IMR-90 (cell line): Measurements from ENCODE around the gene UNC50. TPM values are rescaled to one million over a fixed set of nuclear protein-coding genes. Genes with fewer than 3 reads are reported as not detected.

Experiments used
- ATAC-seq: fragments of 200-7000 bp; cut with Tn5 transposase; 2 replicates; pipeline ENCODE4 v1.9.1; 2020; ENCODE audit warnings: low read depth, mild to moderate bottlenecking, moderate library complexity
- BruUV-seq: library from RNA; stranded (reverse); fragments of 400-500 nt; replicated peaks from 2 replicates; lab custom pipeline; 2021; lab: Mats Ljungman, UMichigan
- CTCF ChIA-PET: fragments of 300-600 bp; formaldehyde crosslinking; extraction: SDS; loops from one replicate; lab custom pipeline; 2021; ENCODE audit warnings: antibody characterized with exemption; lab: Yijun Ruan, JAX
- POLR2A ChIA-PET: fragments of 300-600 bp; sonication (Branson Sonifier 250); formaldehyde crosslinking; loops from one replicate; lab custom pipeline; 2022; ENCODE audit warnings: antibody characterized with exemption; ENCODE audit not compliant: unreplicated experiment; lab: Charles Lee
- DNase-seq: peaks from one replicate; pipeline ENCODE4 v3.0.0; 2013
- H2AFZ ChIP-seq: replicated peaks from 2 replicates; pipeline ENCODE3; 2013; ENCODE audit warnings: low read length, mild to moderate bottlenecking; ENCODE audit not compliant: poor library complexity
- H2AK5ac ChIP-seq: 2 replicates; pipeline ENCODE4 v1.6.1; 2013; ENCODE audit warnings: low read depth, low read length, inconsistent platforms
- H2AK9ac ChIP-seq: replicated peaks from 2 replicates; pipeline ENCODE3; 2013; ENCODE audit warnings: mild to moderate bottlenecking, low read depth, low read length, moderate library complexity; ENCODE audit not compliant: poor library complexity
- H2BK120ac ChIP-seq: 2 replicates; pipeline ENCODE4 v1.6.1; 2013; ENCODE audit warnings: low read depth, low read length, inconsistent platforms
- H2BK15ac ChIP-seq: 3 replicates; pipeline ENCODE4 v1.6.1; 2013; ENCODE audit warnings: low read depth, low read length, inconsistent platforms
- H2BK20ac ChIP-seq: 2 replicates; pipeline ENCODE4 v1.6.1; 2013; ENCODE audit warnings: low read depth, mild to moderate bottlenecking, inconsistent platforms, low read length, moderate library complexity
- H2BK5ac ChIP-seq: 2 replicates; pipeline ENCODE4 v1.6.1; 2013; ENCODE audit warnings: mild to moderate bottlenecking, low read depth, low read length, inconsistent platforms; ENCODE audit not compliant: poor library complexity, severe bottlenecking
- H3K14ac ChIP-seq: replicated peaks from 2 replicates; pipeline ENCODE4 v1.6.1; 2013; ENCODE audit warnings: low read depth, low read length, inconsistent platforms
- H3K18ac ChIP-seq: 2 replicates; pipeline ENCODE4 v1.6.1; 2013; ENCODE audit warnings: low read depth, low read length, control low read depth
- H3K23ac ChIP-seq: 2 replicates; pipeline ENCODE4 v1.6.1; 2013; ENCODE audit warnings: low read depth, low read length, inconsistent platforms
- H3K27ac ChIP-seq: 2 replicates; pipeline ENCODE4 v1.5.1; 2013; ENCODE audit warnings: mild to moderate bottlenecking, control low read depth, low read length; ENCODE audit not compliant: insufficient read depth
- H3K27me3 ChIP-seq: 2 replicates; pipeline ENCODE4 v1.6.1; 2013; ENCODE audit warnings: low read length; ENCODE audit not compliant: control insufficient read depth, insufficient read depth
- H3K36me3 ChIP-seq: 2 replicates; pipeline ENCODE4 v1.6.1; 2013; ENCODE audit warnings: low read length, mixed read lengths; ENCODE audit not compliant: control insufficient read depth, insufficient read depth
- H3K4ac ChIP-seq: 2 replicates; pipeline ENCODE4 v1.6.1; 2013; ENCODE audit warnings: low read depth, low read length, inconsistent platforms
- H3K4me1 ChIP-seq: 2 replicates; pipeline ENCODE4 v1.6.1; 2013; ENCODE audit warnings: low read length, mixed read lengths; ENCODE audit not compliant: control insufficient read depth, insufficient read depth
- H3K4me2 ChIP-seq: 2 replicates; pipeline ENCODE4 v1.6.1; 2013; ENCODE audit warnings: low read depth, mild to moderate bottlenecking, control low read depth, low read length, moderate library complexity
- H3K4me3 ChIP-seq: 2 replicates; pipeline ENCODE4 v1.5.1; 2013; ENCODE audit warnings: low read depth, mild to moderate bottlenecking, control low read depth, low read length, moderate library complexity; ENCODE audit not compliant: insufficient read depth
- H3K56ac ChIP-seq: 2 replicates; pipeline ENCODE4 v1.6.1; 2013; ENCODE audit warnings: low read length, inconsistent platforms; ENCODE audit not compliant: insufficient read depth; ENCODE audit errors: extremely low read depth
- H3K79me1 ChIP-seq, 2 experiments: 2 replicates each; pipeline ENCODE4 v1.6.1; 2013; ENCODE audit warnings: low read length in 2 of 2, inconsistent platforms in 1 of 2, low read depth in 1 of 2
- H3K9ac ChIP-seq: 2 replicates; pipeline ENCODE4 v1.6.1; 2013; ENCODE audit warnings: low read depth, low read length, control low read depth
- H3K9me1 ChIP-seq: 2 replicates; pipeline ENCODE4 v1.6.1; 2013; ENCODE audit warnings: low read length, inconsistent platforms; ENCODE audit not compliant: insufficient read depth
- H3K9me3 ChIP-seq: 2 replicates; pipeline ENCODE4 v1.6.1; 2013; ENCODE audit warnings: low read length; ENCODE audit not compliant: control insufficient read depth, insufficient read depth
- H4K20me1 ChIP-seq: 2 replicates; pipeline ENCODE4 v1.6.1; 2013; ENCODE audit warnings: low read length, inconsistent platforms; ENCODE audit not compliant: insufficient read depth
- H4K5ac ChIP-seq: 2 replicates; pipeline ENCODE4 v1.6.1; 2013; ENCODE audit warnings: mild to moderate bottlenecking, low read depth, low read length, control low read depth
- H4K8ac ChIP-seq, 2 experiments: 2 replicates each; pipeline ENCODE4 v1.6.1; 2013; ENCODE audit warnings: low read depth in 2 of 2, low read length in 2 of 2, control low read depth in 1 of 2, inconsistent platforms in 1 of 2
- H4K91ac ChIP-seq: 2 replicates; pipeline ENCODE4 v1.6.1; 2013; ENCODE audit warnings: low read depth, low read length, inconsistent platforms; ENCODE audit not compliant: insufficient read depth
- CEBPB ChIP-seq: IDR thresholded peaks from 2 replicates; pipeline ENCODE4 v1.6.1; 2012; ENCODE audit warnings: low read depth, low read length, improper control_type of control experiment
- FOS ChIP-seq: fragments of 150-350 bp; IDR thresholded peaks from 2 replicates; pipeline ENCODE4 v1.6.1; 2016; ENCODE audit warnings: low read depth, low read length
- MAZ ChIP-seq: IDR thresholded peaks from 2 replicates; pipeline ENCODE4 v1.6.1; 2012; ENCODE audit warnings: low read depth, mild to moderate bottlenecking, low read length, improper control_type of control experiment, moderate library complexity, borderline replicate concordance
- MXI1 ChIP-seq: IDR thresholded peaks from 2 replicates; pipeline ENCODE4 v1.6.1; 2012; ENCODE audit warnings: low read depth, mild to moderate bottlenecking, low read length, moderate library complexity, borderline replicate concordance
- POLR2A ChIP-seq: IDR thresholded peaks from 2 replicates; pipeline ENCODE4 v1.6.1; 2012; ENCODE audit warnings: mild to moderate bottlenecking, low read depth, low read length
- RAD21 ChIP-seq: IDR thresholded peaks from 2 replicates; pipeline ENCODE4 v1.6.1; 2012; ENCODE audit warnings: low read length, improper control_type of control experiment
- SMC3 ChIP-seq: fragments of 150-350 bp; IDR thresholded peaks from 2 replicates; pipeline ENCODE4 v1.6.1; 2016; ENCODE audit warnings: low read depth, mild to moderate bottlenecking, antibody characterized with exemption, low read length, moderate library complexity
- WGBS, 2 experiments: methylation state at CpG; one replicate each; pipeline versions ENCODE4 v1.1.5 to v1.1.7; 2013; ENCODE audit warnings: missing lambda C conversion rate in 2 of 2; ENCODE audit not compliant: insufficient read length in 1 of 2; ENCODE audit errors: extremely low coverage in 2 of 2; 5-methylcytosine and 5-hydroxymethylcytosine counted together
- dilution Hi-C: fragments of 300-500 bp; cut with HindIII; formaldehyde crosslinking; loops from one replicate; pipeline ENCODE4 v1.14.3; 2018; ENCODE audit warnings: low sequenced_read_pairs; ENCODE audit not compliant: unreplicated experiment
- in situ Hi-C: fragments of 300-500 bp; cut with MboI; formaldehyde crosslinking; loops from 3 replicates; pipeline ENCODE4 v1.14.3; 2019; ENCODE audit warnings: low sequenced_read_pairs, inconsistent platforms, mixed read lengths
- intact Hi-C: fragments of 100-400 bp; cut with micrococcal nuclease; formaldehyde crosslinking; loops from 2 replicates; pipeline ENCODE4 v1.10.0; 2022
- polyA plus RNA-seq, 3 experiments: library from polyadenylated mRNA; depleted of rRNA; stranded (reverse); fragments of >200 nt; gene quantifications; 2 replicates each; pipeline ENCODE4 v1.2.3, GENCODE V29; 2012; ENCODE audit warnings: low replicate concordance in 1 of 3
- total RNA-seq: library from RNA; depleted of rRNA; stranded (reverse); fragments of >200 nt; gene quantifications from 2 replicates; pipeline ENCODE4 v1.2.3, GENCODE V29; 2012
- TF ChIP-seq, protein P1 (sequence below): fragments of 150-350 bp; IDR thresholded peaks from 2 replicates; pipeline ENCODE4 v1.6.1; 2016; ENCODE audit warnings: low read depth, mild to moderate bottlenecking, low read length, moderate library complexity, borderline replicate concordance
- TF ChIP-seq, protein P2 (sequence below): conservative IDR thresholded peaks from 2 replicates; pipeline ENCODE4 v1.5.1; 2012; ENCODE audit warnings: mild to moderate bottlenecking, low read depth, low read length, improper control_type of control experiment
- TF ChIP-seq, protein P3 (sequence below): fragments of 150-350 bp; IDR thresholded peaks from 2 replicates; pipeline ENCODE4 v1.6.1; 2017; ENCODE audit warnings: mild to moderate bottlenecking, antibody characterized with exemption, low read length, low read depth

Gene UNC50
- total and polyA plus RNA-seq, 2 of the 4 experiments (the other 2 are of a cell fraction), result 18.3 to 34.1 TPM

DNA sequence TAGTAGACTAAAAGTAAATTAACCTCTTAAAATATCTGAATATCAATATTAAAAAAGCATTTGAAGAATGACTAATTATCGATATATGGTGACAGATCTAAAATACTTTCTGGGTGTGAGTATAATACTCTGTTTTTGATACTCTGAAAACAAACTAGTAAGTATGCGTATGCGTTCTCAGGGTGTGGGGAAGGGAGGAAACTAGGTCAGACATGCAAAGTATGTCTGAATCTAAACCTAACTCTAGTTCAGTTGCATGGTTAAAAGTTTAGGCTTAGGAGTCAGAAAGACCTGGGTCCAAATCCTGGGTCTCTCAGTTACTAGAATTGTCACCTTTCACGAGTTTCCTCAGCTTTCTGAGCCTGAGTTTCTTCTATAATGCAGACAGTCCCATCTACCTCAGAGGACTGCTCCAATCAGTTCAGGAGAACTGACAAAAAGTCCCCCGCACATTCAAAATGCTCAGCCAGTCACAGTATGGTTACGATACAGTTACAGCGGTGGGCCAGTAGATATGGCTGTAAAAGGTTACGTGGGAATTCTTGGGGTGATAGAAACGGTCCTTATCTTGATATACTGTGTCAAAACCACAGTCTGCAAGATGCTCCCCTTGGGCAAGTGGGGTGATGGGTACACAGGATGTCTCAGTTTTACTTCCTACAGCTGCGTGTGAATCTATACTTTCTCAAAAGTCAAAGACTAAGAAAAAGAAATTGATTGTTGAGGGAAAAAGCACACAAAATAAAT is 29.2 kb downstream of the UNC50 start:
- H3K4me2 ChIP-seq, result no peak overlapping the region
- H3K18ac ChIP-seq, result no peak overlapping the region
- intact Hi-C loops, result loop anchor here (2.0 kb wide), 1 partner anchor 13 kb away; no protein-coding TSS in a partner anchor
- no peaks in the 10 kb centered on the region for H3K9me3 ChIP-seq
- dilution Hi-C loops, result no loop called here
- no peak overlapping the region for H2BK15ac ChIP-seq
- H3K79me1 ChIP-seq, result no peaks in the 10 kb centered on the region
- no TSS peak for BruUV-seq
- H2AFZ ChIP-seq, result no peak overlapping the region
- DNase-seq, result no peak
- TF ChIP-seq, protein P1, sequence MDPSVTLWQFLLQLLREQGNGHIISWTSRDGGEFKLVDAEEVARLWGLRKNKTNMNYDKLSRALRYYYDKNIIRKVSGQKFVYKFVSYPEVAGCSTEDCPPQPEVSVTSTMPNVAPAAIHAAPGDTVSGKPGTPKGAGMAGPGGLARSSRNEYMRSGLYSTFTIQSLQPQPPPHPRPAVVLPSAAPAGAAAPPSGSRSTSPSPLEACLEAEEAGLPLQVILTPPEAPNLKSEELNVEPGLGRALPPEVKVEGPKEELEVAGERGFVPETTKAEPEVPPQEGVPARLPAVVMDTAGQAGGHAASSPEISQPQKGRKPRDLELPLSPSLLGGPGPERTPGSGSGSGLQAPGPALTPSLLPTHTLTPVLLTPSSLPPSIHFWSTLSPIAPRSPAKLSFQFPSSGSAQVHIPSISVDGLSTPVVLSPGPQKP, result no peak
- TF ChIP-seq, protein P2, sequence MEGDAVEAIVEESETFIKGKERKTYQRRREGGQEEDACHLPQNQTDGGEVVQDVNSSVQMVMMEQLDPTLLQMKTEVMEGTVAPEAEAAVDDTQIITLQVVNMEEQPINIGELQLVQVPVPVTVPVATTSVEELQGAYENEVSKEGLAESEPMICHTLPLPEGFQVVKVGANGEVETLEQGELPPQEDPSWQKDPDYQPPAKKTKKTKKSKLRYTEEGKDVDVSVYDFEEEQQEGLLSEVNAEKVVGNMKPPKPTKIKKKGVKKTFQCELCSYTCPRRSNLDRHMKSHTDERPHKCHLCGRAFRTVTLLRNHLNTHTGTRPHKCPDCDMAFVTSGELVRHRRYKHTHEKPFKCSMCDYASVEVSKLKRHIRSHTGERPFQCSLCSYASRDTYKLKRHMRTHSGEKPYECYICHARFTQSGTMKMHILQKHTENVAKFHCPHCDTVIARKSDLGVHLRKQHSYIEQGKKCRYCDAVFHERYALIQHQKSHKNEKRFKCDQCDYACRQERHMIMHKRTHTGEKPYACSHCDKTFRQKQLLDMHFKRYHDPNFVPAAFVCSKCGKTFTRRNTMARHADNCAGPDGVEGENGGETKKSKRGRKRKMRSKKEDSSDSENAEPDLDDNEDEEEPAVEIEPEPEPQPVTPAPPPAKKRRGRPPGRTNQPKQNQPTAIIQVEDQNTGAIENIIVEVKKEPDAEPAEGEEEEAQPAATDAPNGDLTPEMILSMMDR, result no peak
- TF ChIP-seq MAZ (no peak), SMC3 (no peak), FOS (no peak), CEBPB (no peak), RAD21 (no peak), POLR2A (no peak), MXI1 (no peak)
- TF ChIP-seq, protein P3, sequence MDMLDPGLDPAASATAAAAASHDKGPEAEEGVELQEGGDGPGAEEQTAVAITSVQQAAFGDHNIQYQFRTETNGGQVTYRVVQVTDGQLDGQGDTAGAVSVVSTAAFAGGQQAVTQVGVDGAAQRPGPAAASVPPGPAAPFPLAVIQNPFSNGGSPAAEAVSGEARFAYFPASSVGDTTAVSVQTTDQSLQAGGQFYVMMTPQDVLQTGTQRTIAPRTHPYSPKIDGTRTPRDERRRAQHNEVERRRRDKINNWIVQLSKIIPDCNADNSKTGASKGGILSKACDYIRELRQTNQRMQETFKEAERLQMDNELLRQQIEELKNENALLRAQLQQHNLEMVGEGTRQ, result no peak
- H4K20me1 ChIP-seq, result no peaks in the 10 kb centered on the region
- no peak overlapping the region for H3K9ac ChIP-seq
- H4K5ac ChIP-seq, result no peak overlapping the region
- H4K91ac ChIP-seq, result no peak overlapping the region
- no peak overlapping the region for H3K23ac ChIP-seq
- H3K27ac ChIP-seq, result no peak overlapping the region
- H2AK9ac ChIP-seq, result no peak overlapping the region
- no peaks in the 10 kb centered on the region for H3K4me1 ChIP-seq
- ChIA-PET CTCF (no interaction called here), POLR2A (no interaction called here)
- no peak overlapping the region for H3K4me3 ChIP-seq
- 20% methylated on average over 1 of the region's 10 CpGs; no CpG with 5 or more reads in 1 of the 2 experiments for WGBS, 2 experiments
- no peak for ATAC-seq
- no peak overlapping the region for H3K56ac ChIP-seq
- H4K8ac ChIP-seq, result no peak overlapping the region
- no peak overlapping the region for H2BK5ac ChIP-seq
- no peak overlapping the region for H2AK5ac ChIP-seq
- in situ Hi-C loops, result loop anchor here (25.0 kb wide), 1 partner anchor 875 kb away; no protein-coding TSS in a partner anchor
- H3K9me1 ChIP-seq, result no peaks in the 10 kb centered on the region
- H2BK120ac ChIP-seq, result no peak overlapping the region
- peaks cover 3% of the 10 kb centered on the region; the same call in 1 of the 2 replicates for H3K27me3 ChIP-seq
- no peak overlapping the region for H2BK20ac ChIP-seq
- no peak overlapping the region for H3K4ac ChIP-seq
- H3K36me3 ChIP-seq, result no peaks in the 10 kb centered on the region
- no peak overlapping the region for H3K14ac ChIP-seq
